ENCODE results near the gene LGALS14. TPM values are rescaled to one million over a fixed set of nuclear protein-coding genes. Genes with fewer than 3 reads are reported as not detected.
"Not testable (repeated sequence)": the region's sequence is repeated elsewhere in the genome, so short reads cannot be mapped to it uniquely, and the experiment has no call there.

Gene LGALS14
- total RNA-seq, 2 donors from 2014 or later, result not detected

DNA sequence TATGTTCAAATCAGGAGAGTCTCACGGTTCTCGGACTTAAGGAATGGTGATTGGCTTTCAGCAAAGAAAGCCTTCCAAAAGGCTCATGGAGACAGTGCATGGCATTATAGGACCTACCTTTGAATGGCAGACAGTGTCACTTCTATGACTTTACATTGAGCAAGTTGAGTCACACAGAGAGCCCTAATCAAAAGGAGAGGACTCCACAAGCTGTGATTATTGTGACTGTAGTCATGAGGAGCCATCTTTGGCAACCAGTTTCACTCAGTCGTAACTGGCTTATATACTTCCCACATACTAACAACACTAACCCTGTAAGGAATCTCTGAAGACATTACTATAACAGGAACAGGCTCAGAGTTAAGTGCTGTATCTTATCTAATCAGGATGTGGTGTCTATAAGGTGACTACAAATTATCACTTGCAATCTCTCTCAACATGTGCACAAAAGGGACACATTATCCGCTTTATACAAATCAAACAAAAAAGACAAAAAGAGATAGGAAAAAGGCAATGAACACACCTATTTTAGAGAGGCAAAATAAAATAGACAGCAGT lies 6.1 kb downstream of the LGALS14 start:
- no peak overlapping the region for H3K4me3 ChIP-seq
- DNase-seq (ENCODE audit: low spot score), result no peak

DNA sequence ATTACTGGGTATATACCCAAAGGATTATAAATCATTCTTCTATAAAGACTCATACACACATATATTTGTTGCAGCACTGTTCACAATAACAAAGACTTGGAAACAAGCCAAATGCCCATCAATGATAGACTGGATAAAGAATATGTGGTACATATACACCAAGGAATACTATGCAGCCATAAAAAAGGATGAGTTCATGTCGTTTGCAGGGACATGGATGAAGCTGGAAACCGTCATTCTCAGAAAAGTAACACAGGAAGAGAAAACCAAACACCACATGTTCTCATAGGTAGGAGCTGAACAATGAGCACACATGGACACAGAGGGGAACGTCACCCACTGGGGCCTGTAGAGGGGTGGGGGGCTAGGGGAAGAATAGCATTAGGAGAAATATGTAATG lies 15.9 kb downstream of the LGALS14 start:
- not testable (repeated sequence) for H3K27me3 ChIP-seq; H3K4me1 ChIP-seq; DNase-seq (ENCODE audit: low spot score); H3K4me3 ChIP-seq; H3K9me3 ChIP-seq; H3K36me3 ChIP-seq; H3K27ac ChIP-seq

More for the DNA sequence above, 6.1 kb downstream of the LGALS14 start:
- TF ChIP-seq, protein P1, sequence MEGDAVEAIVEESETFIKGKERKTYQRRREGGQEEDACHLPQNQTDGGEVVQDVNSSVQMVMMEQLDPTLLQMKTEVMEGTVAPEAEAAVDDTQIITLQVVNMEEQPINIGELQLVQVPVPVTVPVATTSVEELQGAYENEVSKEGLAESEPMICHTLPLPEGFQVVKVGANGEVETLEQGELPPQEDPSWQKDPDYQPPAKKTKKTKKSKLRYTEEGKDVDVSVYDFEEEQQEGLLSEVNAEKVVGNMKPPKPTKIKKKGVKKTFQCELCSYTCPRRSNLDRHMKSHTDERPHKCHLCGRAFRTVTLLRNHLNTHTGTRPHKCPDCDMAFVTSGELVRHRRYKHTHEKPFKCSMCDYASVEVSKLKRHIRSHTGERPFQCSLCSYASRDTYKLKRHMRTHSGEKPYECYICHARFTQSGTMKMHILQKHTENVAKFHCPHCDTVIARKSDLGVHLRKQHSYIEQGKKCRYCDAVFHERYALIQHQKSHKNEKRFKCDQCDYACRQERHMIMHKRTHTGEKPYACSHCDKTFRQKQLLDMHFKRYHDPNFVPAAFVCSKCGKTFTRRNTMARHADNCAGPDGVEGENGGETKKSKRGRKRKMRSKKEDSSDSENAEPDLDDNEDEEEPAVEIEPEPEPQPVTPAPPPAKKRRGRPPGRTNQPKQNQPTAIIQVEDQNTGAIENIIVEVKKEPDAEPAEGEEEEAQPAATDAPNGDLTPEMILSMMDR (IDR thresholded peaks at IDR 0.05), result no peak
- H3K36me3 ChIP-seq, result no peaks in the 10 kb centered on the region
- no peaks in the 10 kb centered on the region for H3K27me3 ChIP-seq
- no peaks in the 10 kb centered on the region for H3K4me1 ChIP-seq
- H3K9me3 ChIP-seq, result no peaks in the 10 kb centered on the region
- H3K27ac ChIP-seq, result no peak overlapping the region

DNA sequence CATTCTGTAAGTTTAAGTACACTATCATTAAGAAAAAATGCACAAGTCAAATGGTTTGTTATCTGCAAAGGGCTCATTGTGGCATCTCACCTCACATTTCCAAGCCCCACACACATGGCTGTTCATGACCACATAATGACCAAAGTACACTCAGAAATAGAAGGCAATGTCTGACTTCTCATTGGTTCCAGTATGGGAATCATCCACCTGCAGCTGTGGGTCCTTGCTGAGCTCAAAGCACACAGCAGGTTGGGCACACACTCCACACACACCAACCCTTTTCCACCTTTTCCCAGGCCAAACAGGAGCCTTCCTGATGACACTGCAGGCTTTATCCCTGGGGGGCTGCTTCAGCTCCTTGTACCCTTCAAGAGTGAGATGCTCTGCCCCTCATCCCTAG lies 21.7 kb downstream of the LGALS14 start:
- Histone ChIP-seq H3K4me1 (no peaks in the 10 kb centered on the region), H3K27me3 (no peaks in the 10 kb centered on the region), H3K4me3 (no peak overlapping the region), H3K36me3 (no peaks in the 10 kb centered on the region), H3K27ac (no peak overlapping the region), H3K9me3 (no peaks in the 10 kb centered on the region)
- DNase-seq (ENCODE audit: low spot score), result no peak
- TF ChIP-seq, protein P1 (IDR thresholded peaks at IDR 0.05), result no peak

DNA sequence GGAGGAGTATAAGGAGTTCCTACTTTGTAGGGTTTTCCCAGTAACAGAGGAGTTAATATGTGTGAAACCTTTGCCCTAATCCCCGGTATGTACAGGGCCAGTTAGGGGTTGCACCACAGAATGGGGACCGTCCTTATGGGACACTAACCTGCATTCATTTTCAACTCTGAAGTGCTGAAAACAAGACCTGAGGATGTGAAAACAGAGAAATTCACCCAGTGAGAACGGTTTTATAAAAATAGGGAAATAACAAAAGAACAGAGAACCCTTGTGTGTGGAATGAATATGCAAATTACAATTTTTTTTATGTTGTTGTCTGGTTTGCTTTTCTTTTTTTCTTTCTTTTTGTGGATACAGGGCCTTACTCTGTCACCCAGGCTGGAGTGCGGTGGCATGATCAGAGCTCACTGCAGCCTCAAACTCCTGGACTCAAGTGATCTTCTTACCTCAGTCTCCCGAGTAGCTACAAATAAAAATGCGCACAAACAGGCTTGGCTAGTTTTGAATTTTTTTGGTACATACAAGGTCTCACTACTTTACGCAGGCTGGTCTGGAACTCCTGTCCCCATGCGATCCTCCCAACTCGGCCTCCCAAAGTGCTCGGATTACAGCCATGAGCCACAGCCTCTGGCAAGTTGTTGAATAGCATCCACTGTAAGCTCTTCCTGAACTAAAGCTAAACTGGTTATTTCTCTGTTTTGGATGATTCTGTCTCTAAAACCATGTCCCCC lies 23.0 kb downstream of the LGALS14 start:
- Histone ChIP-seq H3K36me3 (no peaks in the 10 kb centered on the region), H3K27me3 (no peaks in the 10 kb centered on the region), H3K9me3 (no peaks in the 10 kb centered on the region), H3K4me1 (no peaks in the 10 kb centered on the region), H3K4me3 (no peak overlapping the region), H3K27ac (no peak overlapping the region)
- TF ChIP-seq, protein P1 (IDR thresholded peaks at IDR 0.05), result no peak
- no peak for DNase-seq (ENCODE audit: low spot score)

DNA sequence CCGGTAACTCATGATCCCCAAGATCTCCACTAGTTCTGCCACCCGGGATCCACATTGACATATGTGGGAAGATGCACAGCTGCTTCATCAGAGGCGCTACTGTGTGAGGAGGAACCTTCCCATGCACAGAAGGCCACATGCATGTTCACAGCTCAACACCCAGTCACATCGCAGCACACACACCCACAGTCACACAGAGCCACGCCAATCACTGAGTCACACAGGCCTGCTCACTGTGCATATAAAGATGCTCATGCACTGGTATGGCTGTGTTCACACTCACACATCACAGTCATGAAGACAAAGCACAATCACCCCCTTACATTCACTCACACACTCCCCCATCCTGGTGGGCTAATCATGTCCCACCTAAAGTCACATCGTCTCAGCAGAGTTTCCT lies 23.8 kb downstream of the LGALS14 start:
- no peaks in the 10 kb centered on the region for H3K9me3 ChIP-seq
- DNase-seq (ENCODE audit: low spot score), result no peak
- H3K27me3 ChIP-seq, result no peaks in the 10 kb centered on the region
- H3K36me3 ChIP-seq, result no peaks in the 10 kb centered on the region
- H3K4me1 ChIP-seq, result no peaks in the 10 kb centered on the region
- TF ChIP-seq, protein P1 (IDR thresholded peaks at IDR 0.05), result no peak
- no peak overlapping the region for H3K4me3 ChIP-seq
- H3K27ac ChIP-seq, result no peak overlapping the region

DNA sequence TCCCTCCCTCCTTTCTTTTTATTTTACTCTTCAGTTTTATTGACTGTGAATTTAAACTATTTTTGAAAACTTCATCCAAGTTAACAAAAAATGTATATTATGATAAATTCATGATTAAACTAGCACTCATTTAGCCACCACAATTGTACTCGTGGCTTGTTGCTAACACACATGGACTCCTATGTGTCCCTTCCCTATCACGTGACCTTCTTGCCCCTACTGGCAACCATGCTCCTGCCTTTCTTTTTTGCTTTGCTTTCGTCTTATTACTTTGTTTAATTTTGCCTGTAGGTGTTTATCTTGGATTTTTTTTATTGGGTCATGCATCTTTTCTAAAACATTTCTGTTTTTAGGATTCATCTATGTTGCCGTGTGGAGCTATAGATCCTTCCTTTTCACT lies 25.3 kb downstream of the LGALS14 start:
- H3K4me1 ChIP-seq, result no peaks in the 10 kb centered on the region
- H3K27me3 ChIP-seq, result no peaks in the 10 kb centered on the region
- TF ChIP-seq, protein P1 (IDR thresholded peaks at IDR 0.05), result no peak
- no peak for DNase-seq (ENCODE audit: low spot score)
- H3K4me3 ChIP-seq, result no peak overlapping the region
- no peak overlapping the region for H3K27ac ChIP-seq
- no peaks in the 10 kb centered on the region for H3K9me3 ChIP-seq
- H3K36me3 ChIP-seq, result no peaks in the 10 kb centered on the region
